Esophagus squamous epithelium (tissue), 5 donors: ENCODE results near the gene VGLL3. TPM values are rescaled to one million over a fixed set of nuclear protein-coding genes. Genes with fewer than 3 reads are reported as not detected.

ENCODE experiments used
- DNase-seq: peaks from one replicate; lab custom pipeline; 2025; lab: John Stamatoyannopoulos, UW
- H3K27ac ChIP-seq, 4 donors: fragments of 200-600 bp; sonication (generic); one replicate each; pipeline ENCODE4 v1.5.1; 2016 to 2019; ENCODE audit warnings: mild to moderate bottlenecking in 1 of 4
- H3K27me3 ChIP-seq, 4 donors: fragments of 200-600 bp; sonication (generic); 1 replicate in 3 of 4; 2 replicates in 1 of 4; pipeline versions ENCODE4 v1.5.1 to v1.6.0; 2017 to 2021; ENCODE audit warnings: antibody characterized with exemption in 1 of 4
- H3K36me3 ChIP-seq, 3 donors: fragments of 200-600 bp; sonication (generic); one replicate each; pipeline ENCODE4 v1.5.1; 2016 to 2019
- H3K4me1 ChIP-seq, 3 donors: fragments of 200-600 bp; sonication (generic); one replicate each; pipeline ENCODE4 v1.5.1; 2017 to 2019
- H3K4me3 ChIP-seq, 4 donors: fragments of 200-600 bp; sonication (generic); 1 replicate in 3 of 4; 2 replicates in 1 of 4; pipeline ENCODE4 v1.5.1; 2016 to 2019; ENCODE audit warnings: mild to moderate bottlenecking in 2 of 4, moderate library complexity in 1 of 4
- H3K9me3 ChIP-seq, 3 donors: fragments of 200-600 bp; sonication (generic); one replicate each; pipeline ENCODE4 v1.5.1; 2016 to 2019
- POLR2A ChIP-seq, 4 donors: fragments of 450-650 bp; IDR thresholded peaks; one replicate each; pipeline ENCODE4 v1.6.1; 2017; ENCODE audit warnings: antibody characterized with exemption in 4 of 4, mild to moderate bottlenecking in 4 of 4, moderate library complexity in 3 of 4
- WGBS, 2 donors: methylation state at CpG; one replicate each; pipeline ENCODE4 v1.1.5; 2018; 5-methylcytosine and 5-hydroxymethylcytosine counted together
- intact Hi-C: fragments of 100-400 bp; cut with DNase I; formaldehyde crosslinking; loops from one replicate; pipeline ENCODE4 v1.15.0; 2022
- total RNA-seq, 4 donors: library from RNA; depleted of rRNA; stranded (reverse); fragments of >200 nt; gene quantifications; one replicate each; pipeline ENCODE4 v1.1.0, GENCODE V29; 2016
- TF ChIP-seq, protein P1 (sequence below), 6 experiments: fragments of 450-650 bp in 4 of 6; fragments of 200-600 bp in 2 of 6; sonication (generic) in 2 of 6; IDR thresholded peaks; one replicate each; pipeline ENCODE4 v1.5.1; 2016 to 2019; ENCODE audit warnings: antibody characterized with exemption in 6 of 6, mild to moderate bottlenecking in 4 of 6, moderate library complexity in 4 of 6
- donor health status: DM: yes; HTN: yes; CAD: no.

The VGLL3 gene
- total RNA-seq, 4 donors from 2014 or later: 0.30 to 19.8 (median 4.1) TPM

DNA sequence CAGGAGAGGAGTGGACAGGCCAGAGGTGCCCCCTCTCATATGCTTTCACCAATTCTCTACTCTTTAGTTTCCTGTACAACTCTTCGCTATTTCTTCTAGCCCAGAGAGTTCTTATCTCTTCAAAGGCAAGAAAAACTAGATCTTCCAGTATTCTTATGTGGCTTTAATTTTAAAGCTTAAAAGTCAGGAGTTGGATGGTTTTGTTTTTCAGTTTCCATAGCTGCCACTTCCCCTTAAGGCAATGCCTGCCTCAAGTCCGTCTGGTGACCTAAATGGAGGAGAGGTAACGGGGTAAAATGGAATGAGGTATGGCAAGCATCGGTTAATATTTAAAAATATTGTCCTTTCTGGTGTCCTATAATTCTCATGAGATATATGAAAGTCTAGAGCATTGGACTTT is 11.4 kb upstream of the VGLL3 start:
- WGBS, 2 donors: 55 to 71% methylated on average over 4 of the region's 4 CpGs
- TF ChIP-seq, protein P1, sequence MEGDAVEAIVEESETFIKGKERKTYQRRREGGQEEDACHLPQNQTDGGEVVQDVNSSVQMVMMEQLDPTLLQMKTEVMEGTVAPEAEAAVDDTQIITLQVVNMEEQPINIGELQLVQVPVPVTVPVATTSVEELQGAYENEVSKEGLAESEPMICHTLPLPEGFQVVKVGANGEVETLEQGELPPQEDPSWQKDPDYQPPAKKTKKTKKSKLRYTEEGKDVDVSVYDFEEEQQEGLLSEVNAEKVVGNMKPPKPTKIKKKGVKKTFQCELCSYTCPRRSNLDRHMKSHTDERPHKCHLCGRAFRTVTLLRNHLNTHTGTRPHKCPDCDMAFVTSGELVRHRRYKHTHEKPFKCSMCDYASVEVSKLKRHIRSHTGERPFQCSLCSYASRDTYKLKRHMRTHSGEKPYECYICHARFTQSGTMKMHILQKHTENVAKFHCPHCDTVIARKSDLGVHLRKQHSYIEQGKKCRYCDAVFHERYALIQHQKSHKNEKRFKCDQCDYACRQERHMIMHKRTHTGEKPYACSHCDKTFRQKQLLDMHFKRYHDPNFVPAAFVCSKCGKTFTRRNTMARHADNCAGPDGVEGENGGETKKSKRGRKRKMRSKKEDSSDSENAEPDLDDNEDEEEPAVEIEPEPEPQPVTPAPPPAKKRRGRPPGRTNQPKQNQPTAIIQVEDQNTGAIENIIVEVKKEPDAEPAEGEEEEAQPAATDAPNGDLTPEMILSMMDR (IDR thresholded peaks at IDR 0.05): no peak
- TF ChIP-seq POLR2A (IDR thresholded peaks at IDR 0.05): no peak

DNA sequence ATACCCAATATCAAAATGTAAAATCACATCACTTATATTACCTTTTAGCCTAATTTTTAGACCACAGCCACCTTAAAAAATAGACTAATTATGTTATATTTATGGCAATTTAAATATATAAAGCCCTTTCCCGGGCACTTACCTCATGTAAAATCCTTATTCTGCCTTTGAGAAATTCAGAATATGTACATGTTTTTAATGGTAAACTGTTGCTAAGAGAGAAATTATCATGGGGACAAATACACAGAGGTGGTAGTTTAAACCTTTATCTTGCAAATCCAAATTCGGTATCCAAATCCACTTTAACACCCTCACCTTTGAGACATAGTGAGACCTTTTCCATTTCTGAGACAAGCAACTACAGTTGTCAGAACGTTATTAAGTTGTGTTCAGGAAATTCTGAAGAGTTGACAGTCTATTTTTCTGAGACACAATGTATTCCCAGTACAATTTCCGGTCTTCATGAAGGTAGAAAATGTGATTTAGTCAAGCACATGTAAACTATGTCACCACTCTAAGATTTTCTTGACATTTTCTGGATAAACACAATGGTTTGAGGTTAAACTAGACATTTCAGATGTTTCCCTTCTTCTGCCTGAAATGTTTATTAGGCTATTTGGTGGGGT is 10.6 kb upstream of the VGLL3 start:
- TF ChIP-seq, protein P1 (IDR thresholded peaks at IDR 0.05): no peak
- no peak for TF ChIP-seq POLR2A (IDR thresholded peaks at IDR 0.05)
- WGBS, 2 donors: 56 to 64% methylated on average over 4 of the region's 4 CpGs
- Histone ChIP-seq H3K4me3 (no peak overlapping the region), H3K9me3 (no peaks in the 10 kb centered on the region), H3K36me3 (no peaks in the 10 kb centered on the region), H3K27me3 (no peaks in the 10 kb centered on the region), H3K27ac (no peak overlapping the region), H3K4me1 (no peaks in the 10 kb centered on the region)
- intact Hi-C loops: no loop called here
- DNase-seq: no peak

More for the DNA sequence above, 11.4 kb upstream of the VGLL3 start:
- no peaks in the 10 kb centered on the region for H3K9me3 ChIP-seq
- H3K4me3 ChIP-seq: no peak overlapping the region
- intact Hi-C loops: no loop called here
- no peaks in the 10 kb centered on the region for H3K27me3 ChIP-seq
- DNase-seq: no peak
- no peaks in the 10 kb centered on the region for H3K36me3 ChIP-seq
- no peak overlapping the region for H3K27ac ChIP-seq
- no peaks in the 10 kb centered on the region for H3K4me1 ChIP-seq

DNA sequence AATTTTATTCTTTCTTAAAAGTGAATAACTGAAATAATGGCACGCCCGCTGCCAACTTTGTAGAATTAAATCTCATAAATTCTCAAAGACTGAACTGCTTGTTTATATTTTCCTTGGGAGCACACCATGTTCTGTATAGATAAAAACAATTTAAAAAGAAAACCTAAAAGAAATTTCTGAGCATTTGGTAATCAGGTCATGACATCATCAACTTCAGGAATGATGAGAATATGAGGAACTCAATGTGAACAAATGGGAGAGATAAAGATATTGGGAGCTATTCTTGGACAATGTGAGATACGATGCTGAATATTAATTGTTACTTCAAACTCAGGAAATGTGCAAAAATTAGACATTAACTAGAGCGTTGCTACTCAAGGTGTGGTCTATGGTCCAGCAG is 10.0 kb upstream of the VGLL3 start:
- TF ChIP-seq, protein P1 (IDR thresholded peaks at IDR 0.05): no peak
- TF ChIP-seq POLR2A (IDR thresholded peaks at IDR 0.05): no peak
- Histone ChIP-seq H3K27me3 (no peaks in the 10 kb centered on the region), H3K27ac (no peak overlapping the region), H3K9me3 (no peaks in the 10 kb centered on the region), H3K4me1 (no peaks in the 10 kb centered on the region), H3K4me3 (no peak overlapping the region), H3K36me3 (no peaks in the 10 kb centered on the region)
- 84 to 85% methylated on average over 4 of the region's 4 CpGs for WGBS, 2 donors
- DNase-seq: no peak
- intact Hi-C loops: no loop called here

DNA sequence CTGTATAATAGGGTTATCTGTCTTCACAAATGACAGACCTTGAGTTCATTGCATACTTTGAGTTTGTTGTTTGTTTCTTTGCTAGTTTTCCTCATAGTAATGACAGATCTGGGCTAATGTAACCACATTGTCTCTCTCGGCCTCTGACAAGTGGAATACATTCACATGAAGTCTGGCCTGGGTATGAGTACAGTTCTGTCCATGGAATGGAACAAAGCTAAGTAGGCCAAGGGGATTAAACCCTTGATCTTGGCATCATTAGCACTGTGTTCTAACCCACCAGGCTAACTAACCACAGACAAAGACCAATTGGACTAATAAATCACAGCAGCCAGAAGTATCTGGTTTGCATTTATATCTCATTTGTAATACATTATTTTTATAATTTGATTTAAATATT is 7.6 kb upstream of the VGLL3 start:
- 71 to 93% methylated on average over 1 of the region's 1 CpG for WGBS, 2 donors
- no peak for DNase-seq
- no peaks in the 10 kb centered on the region for H3K27me3 ChIP-seq
- intact Hi-C loops: no loop called here
- H3K27ac ChIP-seq: no peak overlapping the region
- H3K4me1 ChIP-seq: no peaks in the 10 kb centered on the region
- H3K36me3 ChIP-seq: no peaks in the 10 kb centered on the region
- no peaks in the 10 kb centered on the region for H3K9me3 ChIP-seq
- no peak for TF ChIP-seq POLR2A (IDR thresholded peaks at IDR 0.05)
- TF ChIP-seq, protein P1 (IDR thresholded peaks at IDR 0.05): no peak
- H3K4me3 ChIP-seq: no peak overlapping the region

DNA sequence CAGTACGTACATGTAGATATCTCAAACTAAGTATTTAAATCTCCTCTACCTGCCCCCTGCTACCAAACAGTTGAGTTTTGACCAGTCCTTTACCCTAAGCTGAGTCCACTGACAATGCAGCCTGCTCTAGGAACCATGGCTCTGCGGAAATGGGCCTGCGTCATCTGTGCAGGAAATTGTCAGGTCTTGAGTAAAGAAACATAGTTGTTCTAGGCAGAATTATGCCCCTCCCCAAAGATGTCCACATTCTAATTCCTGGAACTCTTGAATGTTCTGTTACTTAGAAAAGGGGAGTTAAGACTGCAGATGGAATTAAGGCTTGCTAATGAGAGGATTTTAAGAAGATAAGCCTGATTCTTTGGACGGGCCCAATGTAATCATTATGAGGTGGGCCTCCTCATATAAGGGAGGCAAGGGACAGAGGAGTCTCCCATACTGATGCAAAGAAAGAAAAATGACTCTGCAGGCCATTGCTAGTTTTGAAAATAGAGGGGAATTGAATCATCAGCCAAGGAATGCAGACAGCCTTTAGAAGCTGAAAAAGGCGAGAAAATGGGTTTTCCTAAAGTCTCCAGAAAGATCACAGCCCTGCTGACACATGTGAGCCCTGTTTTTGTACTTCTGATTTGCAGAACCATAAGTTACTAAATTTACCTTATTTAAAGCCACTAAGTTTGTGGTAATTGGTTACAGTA is 5.5 kb upstream of the VGLL3 start:
- Histone ChIP-seq H3K4me1 (peaks cover 0 to 8% (median 5%) of the 10 kb centered on the region in 3 donors), H3K36me3 (no peaks in the 10 kb centered on the region), H3K27me3 (no peaks in the 10 kb centered on the region), H3K9me3 (no peaks in the 10 kb centered on the region), H3K27ac (no peak overlapping the region), H3K4me3 (no peak overlapping the region)
- 88 to 90% methylated on average over 5 of the region's 5 CpGs for WGBS, 2 donors
- no peak for DNase-seq
- intact Hi-C loops: no loop called here
- TF ChIP-seq, protein P1 (IDR thresholded peaks at IDR 0.05): no peak
- no peak for TF ChIP-seq POLR2A (IDR thresholded peaks at IDR 0.05)
